ENCODE measurements around the gene ZBTB7C. TPM values are rescaled to one million over a fixed set of nuclear protein-coding genes. Genes with fewer than 3 reads are reported as not detected.

The ZBTB7C gene
- total and polyA plus RNA-seq, 10 of the 15 experiments (the other 5 are each of a cell fraction or from before 2014, with no cell fraction given), result under 0.01 to 0.08 (median 0.01) TPM; not detected in 7

GRCh38 chr18:48445540-48445939 lies 36.4 kb upstream of the ZBTB7C start:
- in situ Hi-C loops (cut with MboI) (loop anchor here (5.0 to 10.0 kb wide), 2 partner anchors 418 to 671 kb away; no protein-coding TSS in a partner anchor), intact Hi-C loops (cut with micrococcal nuclease; ENCODE audit: unreplicated experiment) (loop anchor here (1.0 to 5.0 kb wide), 2 partner anchors 219 to 673 kb away; no protein-coding TSS in a partner anchor)
- RAD21 ChIA-PET (ENCODE audit: unreplicated experiment), result interaction anchor here (0.9 to 1.6 kb wide), 3 partner anchors 10 to 673 kb away, joined by 3 to 5 read pairs (median 3); no protein-coding TSS in a partner anchor
- peak; percentile 95 for ATAC-seq
- Histone ChIP-seq H4K20me1 (ENCODE audit: control insufficient read depth, insufficient read depth) (peaks cover 3% of the 10 kb centered on the region), H3K4me3 (no peak overlapping the region), H3K9me3 (replicated peaks; ENCODE audit: control insufficient read depth, insufficient read depth, low read length) (no peaks in the 10 kb centered on the region), H3K27me3 (replicated peaks in 1 of 2; ENCODE audit: control insufficient read depth in 2 of 2, insufficient read depth in 2 of 2, low read length in 1 of 2) (peaks cover 4% of the 10 kb centered on the region in 2 experiments; a peak in 3 of 4 replicates), H3K79me2 (ENCODE audit: control insufficient read depth, insufficient read depth, low read length) (no peaks in the 10 kb centered on the region), H3K4me1 (ENCODE audit: control insufficient read depth, insufficient read depth, low read length) (no peaks in the 10 kb centered on the region), H2AFZ (ENCODE audit: control insufficient read depth, low read depth, low read length) (no peak overlapping the region), H3K9ac (ENCODE audit: control insufficient read depth, insufficient read depth, low read length) (no peak overlapping the region), H3K27ac (ENCODE audit: control insufficient read depth, insufficient read depth) (no peak overlapping the region), H3K36me3 (ENCODE audit: control insufficient read depth in 2 of 2, insufficient read depth in 2 of 2, low read length in 1 of 2) (no peaks in the 10 kb centered on the region), H3K4me2 (ENCODE audit: control insufficient read depth, insufficient read depth) (no peak overlapping the region)
- peak; percentile 74 for FAIRE-seq
- peak; percentile 9 for DNase-seq (ENCODE audit: low read depth, low spot score)
- POLR2A ChIA-PET, result no interaction called here
- BruUV-seq (replicated peaks), result no TSS peak
- SMC1A ChIA-PET (ENCODE audit: uncharacterized antibody, unreplicated experiment), result interaction anchor here (0.8 to 1.2 kb wide), 2 partner anchors 23 to 229 kb away, joined by 3 to 4 read pairs; no protein-coding TSS in a partner anchor
- TF ChIP-seq ZBED1 (IDR thresholded peaks at IDR 0.05; ENCODE audit: borderline replicate concordance) (no peak), YY1 (IDR thresholded peaks at IDR 0.05; ENCODE audit: low read depth, low read length) (peak; percentile 50; the same call in 1 of the 2 replicates), RELA (IDR thresholded peaks at IDR 0.05; ENCODE audit: borderline replicate concordance, partially characterized antibody) (peak; percentile 37), CBFB (IDR thresholded peaks at IDR 0.05; ENCODE audit: low read depth) (no peak), BACH1 (IDR thresholded peaks at IDR 0.05; ENCODE audit: borderline replicate concordance) (no peak), CTCF (IDR thresholded peaks at IDR 0.05 in 2 of 3, conservative IDR thresholded peaks at IDR 0.05 in 1 of 3; ENCODE audit: control insufficient read depth in 2 of 3, extremely low read depth in 1 of 3, insufficient read depth in 1 of 3, low read depth in 3 of 3, low read length in 3 of 3) (peak; percentile 64 to 96 (median 89)), RAD21 (IDR thresholded peaks at IDR 0.05; ENCODE audit: insufficient read depth, low read depth, low read length) (peak; percentile 70), ATF2 (IDR thresholded peaks at IDR 0.05; ENCODE audit: low read length) (no peak), SMC3 (IDR thresholded peaks at IDR 0.05; ENCODE audit: borderline replicate concordance, low read length) (peak; percentile 38; the same call in 1 of the 2 replicates)
- CTCF ChIA-PET, result interaction anchor here (0.6 to 3.0 kb wide), 30 partner anchors 9 to 1197 kb away, joined by 3 to 27 read pairs (median 4); no protein-coding TSS in a partner anchor
- WGBS (ENCODE audit: insufficient coverage, insufficient replicate concordance, low lambda C conversion rate, missing lambda C conversion rate), result 78% methylated on average over 3 of the region's 3 CpGs

All from GM12878 (cell line).